ENCODE data around the gene LAG3.
"Not testable (repeated sequence)": the region's sequence is repeated elsewhere in the genome, so short reads cannot be mapped to it uniquely, and the experiment has no call there.

The LAG3 gene

GRCh38 chr12:6742834-6743233 lies 29.5 kb upstream of the LAG3 start:
- Histone ChIP-seq H3K36me3 (ENCODE audit: control insufficient read depth, low read depth, low read length) (peaks cover 20% of the 10 kb centered on the region), H3K4me1 (ENCODE audit: control insufficient read depth, low read depth, low read length) (no peaks in the 10 kb centered on the region), H3K4me3 (ENCODE audit: low read length) (no peak overlapping the region), H3K27ac (ENCODE audit: low read length) (no peak overlapping the region), H3K27me3 (ENCODE audit: control insufficient read depth, insufficient read depth, low read length) (no peaks in the 10 kb centered on the region), H3K9me3 (ENCODE audit: control insufficient read depth, low read depth, low read length) (no peaks in the 10 kb centered on the region), H3K9ac (ENCODE audit: low read length) (no peak overlapping the region)

- H3K9ac ChIP-seq (ENCODE audit: low read length); H3K4me3 ChIP-seq (ENCODE audit: low read length); H3K27me3 ChIP-seq (ENCODE audit: control insufficient read depth, insufficient read depth, low read length); H3K9me3 ChIP-seq (ENCODE audit: control insufficient read depth, low read depth, low read length); H3K4me1 ChIP-seq (ENCODE audit: control insufficient read depth, low read depth, low read length); H3K27ac ChIP-seq (ENCODE audit: low read length): not testable (repeated sequence)
- H3K36me3 ChIP-seq (ENCODE audit: control insufficient read depth, low read depth, low read length): peaks cover 25% of the 10 kb centered on the region
Observed at GRCh38 chr12:6743300-6743699, 29.0 kb upstream of the LAG3 start.

DNA sequence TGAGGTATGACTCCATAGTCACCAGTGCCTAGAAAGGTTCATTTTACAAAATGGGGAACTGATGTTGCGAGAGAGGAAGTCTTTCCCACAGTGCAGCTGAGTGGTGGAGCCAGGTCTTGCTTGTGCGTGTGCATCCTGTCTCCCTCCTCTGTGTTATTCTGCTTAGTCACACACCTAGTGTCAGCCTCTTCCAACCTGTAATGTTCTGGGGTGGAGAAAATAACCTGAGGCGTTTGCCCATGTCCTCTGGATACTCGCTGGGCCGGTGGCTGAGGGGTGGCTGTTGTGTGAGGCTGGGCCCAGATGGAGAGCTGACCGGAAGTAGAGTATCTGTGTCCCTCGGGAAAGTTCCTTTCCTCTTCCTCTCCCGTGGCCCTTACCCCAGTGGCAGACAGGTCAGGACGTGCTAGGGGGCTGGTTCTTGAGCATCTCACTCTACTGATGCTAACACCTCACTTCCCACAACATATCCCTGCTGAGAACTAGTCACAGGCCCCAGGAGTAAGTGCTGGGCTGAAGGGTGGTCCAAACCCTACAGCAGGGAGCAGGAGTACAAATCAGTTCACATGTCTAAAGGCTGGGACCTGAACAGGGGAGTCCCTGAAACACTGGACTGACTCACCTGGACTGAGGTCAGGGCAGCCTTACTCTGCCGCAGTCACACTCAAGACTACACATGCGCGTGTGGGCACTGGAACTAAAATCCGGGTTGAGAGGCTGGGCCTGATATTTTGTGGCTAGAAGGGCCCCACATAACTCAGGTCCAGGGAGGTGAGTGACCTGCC lies 26.4 kb upstream of the LAG3 start:
- H3K36me3 ChIP-seq (ENCODE audit: control insufficient read depth, low read depth, low read length): peaks cover 51% of the 10 kb centered on the region
- no peaks in the 10 kb centered on the region for H3K4me1 ChIP-seq (ENCODE audit: control insufficient read depth, low read depth, low read length)
- no peak overlapping the region for H3K9ac ChIP-seq (ENCODE audit: low read length)
- H3K4me3 ChIP-seq (ENCODE audit: low read length): no peak overlapping the region
- H3K27ac ChIP-seq (ENCODE audit: low read length): no peak overlapping the region
- H3K27me3 ChIP-seq (ENCODE audit: control insufficient read depth, insufficient read depth, low read length): no peaks in the 10 kb centered on the region
- no peaks in the 10 kb centered on the region for H3K9me3 ChIP-seq (ENCODE audit: control insufficient read depth, low read depth, low read length)

DNA sequence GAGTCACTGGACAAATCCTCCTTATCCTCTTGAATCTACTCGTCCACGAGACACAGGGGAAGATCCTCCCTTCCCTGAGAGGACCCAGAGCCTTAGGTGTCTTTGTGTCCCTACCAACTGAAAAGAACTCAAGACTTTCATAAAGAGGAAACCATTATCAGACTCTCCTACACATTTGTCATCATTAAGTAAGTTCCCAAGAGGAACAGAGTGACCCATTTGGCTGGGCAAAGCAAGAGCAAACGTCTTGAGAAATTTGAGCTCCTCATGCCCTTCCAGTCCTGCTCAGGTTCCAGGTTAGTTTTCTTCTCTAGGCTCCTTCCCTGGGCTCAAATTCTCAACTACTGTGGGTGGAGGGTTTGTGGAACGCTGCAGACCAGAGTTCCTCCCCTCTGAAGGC lies 25.1 kb upstream of the LAG3 start:
- no peaks in the 10 kb centered on the region for H3K27me3 ChIP-seq (ENCODE audit: control insufficient read depth, insufficient read depth, low read length)
- H3K9me3 ChIP-seq (ENCODE audit: control insufficient read depth, low read depth, low read length): no peaks in the 10 kb centered on the region
- no peak overlapping the region for H3K9ac ChIP-seq (ENCODE audit: low read length)
- no peak overlapping the region for H3K4me3 ChIP-seq (ENCODE audit: low read length)
- H3K4me1 ChIP-seq (ENCODE audit: control insufficient read depth, low read depth, low read length): peaks cover 5% of the 10 kb centered on the region
- peaks cover 61% of the 10 kb centered on the region for H3K36me3 ChIP-seq (ENCODE audit: control insufficient read depth, low read depth, low read length)
- no peak overlapping the region for H3K27ac ChIP-seq (ENCODE audit: low read length)

DNA sequence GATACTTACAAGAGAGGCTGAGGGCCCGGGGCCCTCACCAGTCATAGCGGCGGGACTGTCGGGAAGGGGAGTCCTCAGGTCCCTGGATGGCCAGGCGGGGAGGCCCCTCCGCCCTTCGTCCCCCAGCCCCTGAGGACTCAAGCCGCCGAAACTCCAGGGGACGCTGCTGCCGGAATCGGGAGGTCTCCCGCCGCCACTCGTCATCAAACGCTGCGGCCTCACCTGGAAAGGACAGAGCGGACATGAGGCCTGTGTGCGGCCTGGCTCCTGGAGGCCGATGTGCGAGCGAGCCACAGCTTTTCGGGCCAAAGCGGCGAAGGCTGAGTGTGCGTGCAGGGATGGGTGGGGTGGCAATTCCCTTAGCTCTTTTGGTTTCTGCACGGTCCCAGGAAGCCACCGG lies 23.6 kb upstream of the LAG3 start:
- H3K4me1 ChIP-seq (ENCODE audit: control insufficient read depth, low read depth, low read length): peaks cover 6% of the 10 kb centered on the region
- peaks cover 61% of the 10 kb centered on the region for H3K36me3 ChIP-seq (ENCODE audit: control insufficient read depth, low read depth, low read length)
- no peak overlapping the region for H3K27ac ChIP-seq (ENCODE audit: low read length)
- H3K4me3 ChIP-seq (ENCODE audit: low read length): no peak overlapping the region
- no peak overlapping the region for H3K9ac ChIP-seq (ENCODE audit: low read length)
- H3K27me3 ChIP-seq (ENCODE audit: control insufficient read depth, insufficient read depth, low read length): no peaks in the 10 kb centered on the region
- no peaks in the 10 kb centered on the region for H3K9me3 ChIP-seq (ENCODE audit: control insufficient read depth, low read depth, low read length)

GRCh38 chr12:6750506-6750905 lies 21.8 kb upstream of the LAG3 start:
- Histone ChIP-seq H3K9ac (ENCODE audit: low read length) (no peak overlapping the region), H3K27me3 (ENCODE audit: control insufficient read depth, insufficient read depth, low read length) (no peaks in the 10 kb centered on the region), H3K36me3 (ENCODE audit: control insufficient read depth, low read depth, low read length) (peaks cover 60% of the 10 kb centered on the region), H3K4me3 (ENCODE audit: low read length) (no peak overlapping the region), H3K9me3 (ENCODE audit: control insufficient read depth, low read depth, low read length) (no peaks in the 10 kb centered on the region), H3K4me1 (ENCODE audit: control insufficient read depth, low read depth, low read length) (peaks cover 11% of the 10 kb centered on the region), H3K27ac (ENCODE audit: low read length) (no peak overlapping the region)

- Histone ChIP-seq H3K27me3 (ENCODE audit: control insufficient read depth, insufficient read depth, low read length) (no peaks in the 10 kb centered on the region), H3K27ac (ENCODE audit: low read length) (no peak overlapping the region), H3K4me3 (ENCODE audit: low read length) (peak overlapping the region; percentile 87), H3K9ac (ENCODE audit: low read length) (no peak overlapping the region), H3K36me3 (ENCODE audit: control insufficient read depth, low read depth, low read length) (peaks cover 52% of the 10 kb centered on the region), H3K4me1 (ENCODE audit: control insufficient read depth, low read depth, low read length) (peaks cover 11% of the 10 kb centered on the region), H3K9me3 (ENCODE audit: control insufficient read depth, low read depth, low read length) (no peaks in the 10 kb centered on the region)
Observed at GRCh38 chr12:6751767-6752166, 20.6 kb upstream of the LAG3 start.

DNA sequence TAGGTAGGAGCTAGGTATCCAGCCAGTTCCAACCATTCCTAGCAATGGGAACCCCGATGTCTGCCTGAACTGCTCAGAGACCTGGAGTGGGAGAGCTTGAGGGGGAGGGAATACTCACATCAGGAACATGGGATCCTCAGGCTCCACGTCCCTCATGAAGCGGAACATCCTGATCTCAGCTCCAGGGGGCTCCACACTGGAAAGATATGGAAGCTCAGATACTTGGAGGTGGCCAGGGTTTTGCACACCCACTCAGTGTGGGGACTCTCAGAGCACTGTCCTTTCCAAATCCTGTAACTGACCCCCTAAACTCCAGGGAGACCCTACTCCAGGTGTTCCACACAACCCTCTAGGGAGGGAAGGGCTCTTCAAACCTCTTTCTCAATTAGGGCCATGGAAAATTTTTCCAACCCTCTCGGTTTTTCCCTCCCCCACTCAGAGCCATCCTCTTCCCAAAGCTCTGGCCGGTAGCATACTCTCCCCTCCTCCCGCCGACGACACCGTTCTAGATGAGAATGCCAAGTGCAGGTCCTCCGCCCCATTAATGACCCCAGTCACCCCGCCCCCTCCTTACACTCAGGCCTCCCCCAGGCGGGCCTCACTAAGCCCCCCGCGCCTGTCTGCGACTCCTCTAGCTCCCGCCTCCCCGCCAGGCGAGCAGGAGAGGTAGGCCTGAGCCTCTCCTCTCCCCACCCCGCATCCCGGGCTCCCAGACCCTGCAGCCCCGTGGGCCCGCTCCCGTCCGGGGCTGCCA lies 20.0 kb upstream of the LAG3 start:
- H3K9ac ChIP-seq (ENCODE audit: low read length): peak overlapping the region; percentile 93
- H3K9me3 ChIP-seq (ENCODE audit: control insufficient read depth, low read depth, low read length): no peaks in the 10 kb centered on the region
- peaks cover 46% of the 10 kb centered on the region for H3K36me3 ChIP-seq (ENCODE audit: control insufficient read depth, low read depth, low read length)
- H3K27ac ChIP-seq (ENCODE audit: low read length): peak overlapping the region; percentile 97
- peak overlapping the region; percentile 87 for H3K4me3 ChIP-seq (ENCODE audit: low read length)
- peaks cover 11% of the 10 kb centered on the region for H3K4me1 ChIP-seq (ENCODE audit: control insufficient read depth, low read depth, low read length)
- no peaks in the 10 kb centered on the region for H3K27me3 ChIP-seq (ENCODE audit: control insufficient read depth, insufficient read depth, low read length)

DNA sequence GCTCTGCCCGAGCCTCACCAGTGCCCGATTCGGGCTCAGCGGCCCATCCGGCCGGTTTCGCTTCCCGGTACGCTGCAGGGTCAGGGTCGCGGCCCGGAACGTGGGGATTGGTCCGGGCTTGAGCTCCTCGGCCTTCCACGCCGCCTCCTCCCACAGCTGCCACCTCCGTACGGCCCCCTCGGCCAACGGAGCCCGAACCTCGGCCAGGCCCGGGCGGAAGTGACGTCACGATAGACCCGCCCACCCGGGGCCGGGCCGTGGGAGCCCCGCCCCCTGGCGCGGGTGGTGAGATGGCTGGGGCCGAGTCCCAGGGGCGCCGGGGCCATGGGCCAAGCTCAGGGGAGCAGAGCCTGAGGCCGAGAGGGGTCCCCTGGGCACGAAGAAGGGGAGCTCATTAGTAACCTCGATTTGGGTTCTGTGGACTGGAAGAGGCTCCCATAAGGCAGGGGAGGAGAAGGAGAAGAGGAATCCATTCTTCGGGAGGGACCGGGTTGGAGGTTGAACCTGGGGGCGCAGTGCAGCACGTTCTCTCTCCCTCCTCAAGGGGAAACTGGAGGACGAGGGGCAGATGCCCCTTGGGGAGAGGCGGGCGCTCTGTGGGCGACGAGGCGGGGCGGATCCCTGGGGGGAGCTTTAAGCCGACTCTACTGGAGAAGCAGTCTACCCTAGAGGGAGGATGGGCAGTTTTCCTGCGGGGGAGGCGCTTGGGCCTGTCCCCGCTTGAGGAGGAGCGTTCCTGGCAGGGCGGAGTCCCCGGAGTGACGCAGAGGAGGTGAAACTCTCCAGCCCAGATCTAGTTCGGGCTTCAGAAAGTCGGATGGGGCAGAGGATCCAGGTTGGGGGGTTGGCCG lies 19.2 kb upstream of the LAG3 start, which contains the start of gene MLF2:
TSS of gene MLF2 (minus strand) at position 221 of the 851 bp plus-strand sequence. CDS start 807 bp downstream, outside the sequence.
- Histone ChIP-seq H3K9ac (ENCODE audit: low read length) (peak within 1 kb of the TSS; percentile 93), H3K4me1 (ENCODE audit: control insufficient read depth, low read depth, low read length) (peaks cover 11% of the 10 kb centered on the region), H3K27ac (ENCODE audit: low read length) (peak within 1 kb of the TSS; percentile 97), H3K9me3 (ENCODE audit: control insufficient read depth, low read depth, low read length) (no peaks in the 10 kb centered on the region), H3K4me3 (ENCODE audit: low read length) (peak within 1 kb of the TSS; percentile 87), H3K36me3 (ENCODE audit: control insufficient read depth, low read depth, low read length) (peaks cover 38% of the 10 kb centered on the region), H3K27me3 (ENCODE audit: control insufficient read depth, insufficient read depth, low read length) (no peaks in the 10 kb centered on the region)

GRCh38 chr12:6753772-6754356 lies 18.5 kb upstream of the LAG3 start:
- peak overlapping the region; percentile 22 for H3K4me3 ChIP-seq (ENCODE audit: low read length)
- H3K9ac ChIP-seq (ENCODE audit: low read length): no peak overlapping the region
- no peaks in the 10 kb centered on the region for H3K9me3 ChIP-seq (ENCODE audit: control insufficient read depth, low read depth, low read length)
- H3K4me1 ChIP-seq (ENCODE audit: control insufficient read depth, low read depth, low read length): peaks cover 11% of the 10 kb centered on the region
- H3K27ac ChIP-seq (ENCODE audit: low read length): no peak overlapping the region
- peaks cover 31% of the 10 kb centered on the region for H3K36me3 ChIP-seq (ENCODE audit: control insufficient read depth, low read depth, low read length)
- H3K27me3 ChIP-seq (ENCODE audit: control insufficient read depth, insufficient read depth, low read length): no peaks in the 10 kb centered on the region

DNA sequence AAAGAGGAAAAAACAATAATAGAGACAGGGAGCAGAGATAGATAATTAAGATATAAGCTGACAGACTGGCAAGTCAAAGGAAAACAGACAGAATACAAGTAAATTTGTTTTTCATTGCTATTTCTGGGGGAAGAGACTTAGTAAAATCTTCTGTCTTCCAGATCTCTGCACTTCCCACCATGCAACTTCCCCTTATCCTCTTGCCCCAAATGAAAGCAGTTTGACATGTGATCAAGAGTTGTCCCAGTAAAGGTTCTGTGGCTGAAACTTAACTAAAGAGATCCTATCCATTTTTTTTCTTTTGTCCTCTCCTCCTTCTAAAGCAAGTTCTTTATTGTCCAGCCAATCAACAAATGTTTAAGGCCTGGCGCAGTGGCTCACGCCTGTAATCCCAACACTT lies 17.9 kb upstream of the LAG3 start:
- no peak overlapping the region for H3K27ac ChIP-seq (ENCODE audit: low read length)

More for the DNA sequence above, 17.9 kb upstream of the LAG3 start:
- Histone ChIP-seq H3K4me1 (ENCODE audit: control insufficient read depth, low read depth, low read length) (peaks cover 11% of the 10 kb centered on the region), H3K4me3 (ENCODE audit: low read length) (no peak overlapping the region), H3K9ac (ENCODE audit: low read length) (no peak overlapping the region), H3K9me3 (ENCODE audit: control insufficient read depth, low read depth, low read length) (no peaks in the 10 kb centered on the region), H3K27me3 (ENCODE audit: control insufficient read depth, insufficient read depth, low read length) (no peaks in the 10 kb centered on the region), H3K36me3 (ENCODE audit: control insufficient read depth, low read depth, low read length) (peaks cover 25% of the 10 kb centered on the region)

Data from iPS-18a (cell line).